ENCODE measurements around the gene KCNH3. TPM values are rescaled to one million over a fixed set of nuclear protein-coding genes. Genes with fewer than 3 reads are reported as not detected.

Gene KCNH3
- total and polyA plus RNA-seq, 2 donors (not counting 3 experiments of a cell fraction or from before 2014, with no cell fraction given), result 0.13 to 0.14 TPM

DNA sequence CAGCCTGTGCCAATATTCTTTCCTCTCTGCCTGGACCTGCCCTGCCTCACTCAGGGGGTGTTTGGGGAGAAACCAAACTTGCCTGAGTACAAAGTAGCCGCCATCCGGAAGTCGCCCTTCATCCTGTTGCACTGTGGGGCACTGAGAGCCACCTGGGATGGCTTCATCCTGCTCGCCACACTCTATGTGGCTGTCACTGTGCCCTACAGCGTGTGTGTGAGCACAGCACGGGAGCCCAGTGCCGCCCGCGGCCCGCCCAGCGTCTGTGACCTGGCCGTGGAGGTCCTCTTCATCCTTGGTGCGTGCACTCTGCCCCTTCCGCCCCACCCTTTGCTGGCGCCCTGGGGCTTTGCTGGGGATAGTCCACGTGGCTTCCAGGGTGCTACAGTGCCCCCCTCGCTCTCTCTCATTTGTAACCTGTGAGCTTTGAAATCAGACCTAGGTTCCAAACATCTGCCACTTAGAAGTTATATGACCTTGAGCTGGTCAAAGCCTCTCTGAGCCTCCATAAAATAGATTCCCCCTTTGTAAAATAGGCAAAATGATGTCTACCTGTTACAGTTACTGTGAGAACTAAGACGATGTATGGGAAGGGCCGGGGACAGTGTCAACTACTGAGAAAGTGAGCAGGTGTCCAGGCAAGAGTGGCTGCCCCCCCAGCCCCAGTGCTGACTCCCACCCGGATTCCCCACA, 4.5 kb downstream of the KCNH3 start:
- Histone ChIP-seq H3K4me3 (replicated peaks in 1 of 3; ENCODE audit: insufficient read depth in 1 of 3, low read depth in 1 of 3, low read length in 3 of 3) (no peak overlapping the region), H3K27me3 (ENCODE audit: control insufficient read depth in 2 of 2, insufficient read depth in 2 of 2, low read length in 2 of 2) (peaks cover 15 to 18% of the 10 kb centered on the region in 2 experiments), H2AFZ (ENCODE audit: low read depth, low read length) (no peak overlapping the region), H3K4me1 (ENCODE audit: control insufficient read depth, extremely low read depth, insufficient read depth, low read length) (no peaks in the 10 kb centered on the region), H3K36me3 (ENCODE audit: control insufficient read depth in 2 of 2, extremely low read depth in 1 of 2, insufficient read depth in 2 of 2, low read length in 2 of 2) (no peaks in the 10 kb centered on the region), H3K9ac (replicated peaks; ENCODE audit: extremely low read depth, insufficient read depth, low read length) (no peak overlapping the region), H3K79me2 (ENCODE audit: control insufficient read depth, insufficient read depth, low read length) (no peaks in the 10 kb centered on the region), H3K9me3 (replicated peaks; ENCODE audit: control insufficient read depth, insufficient read depth, low read length) (no peaks in the 10 kb centered on the region), H3K4me2 (ENCODE audit: insufficient read depth, low read length) (no peak overlapping the region), H3K27ac (ENCODE audit: insufficient read depth, low read depth, low read length) (no peak overlapping the region), H3K9me1 (replicated peaks; ENCODE audit: control insufficient read depth, extremely low read depth, insufficient read depth, low read length) (no peaks in the 10 kb centered on the region), H4K20me1 (replicated peaks; ENCODE audit: control insufficient read depth, extremely low read depth, insufficient read depth, low read length) (no peaks in the 10 kb centered on the region)
- CTCF ChIA-PET, result interaction anchor here (0.9 to 2.1 kb wide), 3 partner anchors 185 to 248 kb away, joined by 3 to 9 read pairs (median 4); partner anchors contain the start of gene PRPH
- no TSS peak for BruUV-seq (replicated peaks)
- intact Hi-C loops (cut with micrococcal nuclease), result no loop called here
- FAIRE-seq (no peak), DNase-seq (ENCODE audit: low read depth, low spot score) (no peak)
- dilution Hi-C loops (cut with MboI; ENCODE audit: extremely low pct_ligation_motif_present, low sequenced_read_pairs), result no loop called here
- POLR2A ChIA-PET, result no interaction called here
- peak; percentile 40 for TF ChIP-seq EZH2 (IDR thresholded peaks at IDR 0.05; ENCODE audit: borderline replicate concordance, low read depth, low read length, severe bottlenecking)
- TF ChIP-seq, protein P1, sequence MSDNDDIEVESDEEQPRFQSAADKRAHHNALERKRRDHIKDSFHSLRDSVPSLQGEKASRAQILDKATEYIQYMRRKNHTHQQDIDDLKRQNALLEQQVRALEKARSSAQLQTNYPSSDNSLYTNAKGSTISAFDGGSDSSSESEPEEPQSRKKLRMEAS (IDR thresholded peaks at IDR 0.05; ENCODE audit: insufficient read depth, insufficient read length), result no peak

DNA sequence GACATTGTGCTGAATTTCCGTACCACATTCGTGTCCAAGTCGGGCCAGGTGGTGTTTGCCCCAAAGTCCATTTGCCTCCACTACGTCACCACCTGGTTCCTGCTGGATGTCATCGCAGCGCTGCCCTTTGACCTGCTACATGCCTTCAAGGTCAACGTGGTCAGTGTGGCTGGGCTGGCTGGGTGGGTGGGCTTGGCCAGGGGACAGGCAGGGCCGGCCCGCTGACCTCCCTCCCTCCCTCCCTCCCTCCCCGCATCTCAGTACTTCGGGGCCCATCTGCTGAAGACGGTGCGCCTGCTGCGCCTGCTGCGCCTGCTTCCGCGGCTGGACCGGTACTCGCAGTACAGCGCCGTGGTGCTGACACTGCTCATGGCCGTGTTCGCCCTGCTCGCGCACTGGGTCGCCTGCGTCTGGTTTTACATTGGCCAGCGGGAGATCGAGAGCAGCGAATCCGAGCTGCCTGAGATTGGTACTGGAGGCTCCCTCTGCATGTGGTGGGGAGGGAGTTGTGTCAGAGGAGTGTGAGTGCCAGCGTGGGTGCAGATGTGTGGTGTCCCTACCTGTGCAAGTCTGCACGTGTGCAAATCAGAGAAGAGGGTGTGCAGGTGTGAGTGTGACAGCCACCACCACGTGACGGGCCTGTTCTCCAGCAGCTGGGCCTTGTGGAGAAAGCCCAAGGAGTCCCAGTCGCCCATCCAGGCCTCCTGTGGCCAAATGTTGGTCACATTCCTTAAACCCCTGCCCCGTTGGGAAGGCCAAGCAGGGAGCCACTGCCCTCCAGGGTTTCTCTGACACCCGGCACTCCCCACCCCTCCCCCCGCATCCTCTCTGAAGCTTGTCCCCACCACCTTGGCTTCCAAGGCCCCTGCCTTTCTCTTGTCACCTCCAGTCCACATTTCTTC, 5.3 kb downstream of the KCNH3 start:
- CTCF ChIA-PET, result interaction anchor here (0.8 to 2.1 kb wide), 4 partner anchors 185 to 213 kb away, joined by 3 to 9 read pairs (median 5); no protein-coding TSS in a partner anchor
- dilution Hi-C loops (cut with MboI; ENCODE audit: extremely low pct_ligation_motif_present, low sequenced_read_pairs), result no loop called here
- no peaks in the 10 kb centered on the region for H3K9me3 ChIP-seq (replicated peaks; ENCODE audit: control insufficient read depth, insufficient read depth, low read length)
- TF ChIP-seq MYC (IDR thresholded peaks at IDR 0.05; ENCODE audit: low read depth, low read length), result no peak
- no peak for TF ChIP-seq GATA2 (IDR thresholded peaks at IDR 0.05; ENCODE audit: insufficient read depth, insufficient read length, low read depth, low read length)
- TF ChIP-seq FOS (IDR thresholded peaks at IDR 0.05; ENCODE audit: borderline replicate concordance, insufficient read depth, low read length), result no peak
- TF ChIP-seq, protein P1 (IDR thresholded peaks at IDR 0.05; ENCODE audit: insufficient read depth, insufficient read length), result no peak
- TF ChIP-seq JUN (IDR thresholded peaks at IDR 0.05; ENCODE audit: borderline replicate concordance, insufficient read depth, insufficient read length, low read depth), result no peak
- TF ChIP-seq, protein P2, sequence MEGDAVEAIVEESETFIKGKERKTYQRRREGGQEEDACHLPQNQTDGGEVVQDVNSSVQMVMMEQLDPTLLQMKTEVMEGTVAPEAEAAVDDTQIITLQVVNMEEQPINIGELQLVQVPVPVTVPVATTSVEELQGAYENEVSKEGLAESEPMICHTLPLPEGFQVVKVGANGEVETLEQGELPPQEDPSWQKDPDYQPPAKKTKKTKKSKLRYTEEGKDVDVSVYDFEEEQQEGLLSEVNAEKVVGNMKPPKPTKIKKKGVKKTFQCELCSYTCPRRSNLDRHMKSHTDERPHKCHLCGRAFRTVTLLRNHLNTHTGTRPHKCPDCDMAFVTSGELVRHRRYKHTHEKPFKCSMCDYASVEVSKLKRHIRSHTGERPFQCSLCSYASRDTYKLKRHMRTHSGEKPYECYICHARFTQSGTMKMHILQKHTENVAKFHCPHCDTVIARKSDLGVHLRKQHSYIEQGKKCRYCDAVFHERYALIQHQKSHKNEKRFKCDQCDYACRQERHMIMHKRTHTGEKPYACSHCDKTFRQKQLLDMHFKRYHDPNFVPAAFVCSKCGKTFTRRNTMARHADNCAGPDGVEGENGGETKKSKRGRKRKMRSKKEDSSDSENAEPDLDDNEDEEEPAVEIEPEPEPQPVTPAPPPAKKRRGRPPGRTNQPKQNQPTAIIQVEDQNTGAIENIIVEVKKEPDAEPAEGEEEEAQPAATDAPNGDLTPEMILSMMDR (IDR thresholded peaks at IDR 0.05; ENCODE audit: extremely low read depth in 1 of 2, insufficient read depth in 1 of 2, low read depth in 1 of 2, low read length in 2 of 2), result no peak
- TF ChIP-seq POLR2A (IDR thresholded peaks at IDR 0.05; ENCODE audit: low read depth, low read length), result no peak
- H3K9ac ChIP-seq (replicated peaks; ENCODE audit: extremely low read depth, insufficient read depth, low read length), result no peak overlapping the region
- H3K36me3 ChIP-seq (ENCODE audit: control insufficient read depth in 2 of 2, extremely low read depth in 1 of 2, insufficient read depth in 2 of 2, low read length in 2 of 2), result no peaks in the 10 kb centered on the region
- DNase-seq (ENCODE audit: low read depth, low spot score), result no peak
- H3K9me1 ChIP-seq (replicated peaks; ENCODE audit: control insufficient read depth, extremely low read depth, insufficient read depth, low read length), result no peaks in the 10 kb centered on the region
- intact Hi-C loops (cut with micrococcal nuclease), result no loop called here
- no peak overlapping the region for H3K4me2 ChIP-seq (ENCODE audit: insufficient read depth, low read length)
- H3K79me2 ChIP-seq (ENCODE audit: control insufficient read depth, insufficient read depth, low read length), result no peaks in the 10 kb centered on the region
- no peak overlapping the region for H3K4me3 ChIP-seq (replicated peaks in 1 of 3; ENCODE audit: insufficient read depth in 1 of 3, low read depth in 1 of 3, low read length in 3 of 3)
- FAIRE-seq, result no peak
- peaks cover 3% of the 10 kb centered on the region for H3K4me1 ChIP-seq (ENCODE audit: control insufficient read depth, extremely low read depth, insufficient read depth, low read length)
- H3K27me3 ChIP-seq (ENCODE audit: control insufficient read depth in 2 of 2, insufficient read depth in 2 of 2, low read length in 2 of 2), result peaks cover 15% of the 10 kb centered on the region in 2 experiments
- POLR2A ChIA-PET, result interaction anchor here (0.7 kb wide), 1 partner anchor 202 kb away, joined by 9 read pairs; no protein-coding TSS in a partner anchor
- H2AFZ ChIP-seq (ENCODE audit: low read depth, low read length), result no peak overlapping the region
- H3K27ac ChIP-seq (ENCODE audit: insufficient read depth, low read depth, low read length), result no peak overlapping the region
- BruUV-seq (replicated peaks), result no TSS peak
- H4K20me1 ChIP-seq (replicated peaks; ENCODE audit: control insufficient read depth, extremely low read depth, insufficient read depth, low read length), result no peaks in the 10 kb centered on the region

All from endothelial cell of umbilical vein (primary cell).